Inferior parietal cortex (tissue), 1 donor: ENCODE data around the gene DTNBP1.
"Not testable (repeated sequence)": the region's sequence is repeated elsewhere in the genome, so short reads cannot be mapped to it uniquely, and the experiment has no call there.

Experiments used
- DNase-seq: peaks from one replicate; pipeline ENCODE4 v3.0.0-alpha.2; 2016; ENCODE audit errors: extremely low spot score

Gene DTNBP1

DNA sequence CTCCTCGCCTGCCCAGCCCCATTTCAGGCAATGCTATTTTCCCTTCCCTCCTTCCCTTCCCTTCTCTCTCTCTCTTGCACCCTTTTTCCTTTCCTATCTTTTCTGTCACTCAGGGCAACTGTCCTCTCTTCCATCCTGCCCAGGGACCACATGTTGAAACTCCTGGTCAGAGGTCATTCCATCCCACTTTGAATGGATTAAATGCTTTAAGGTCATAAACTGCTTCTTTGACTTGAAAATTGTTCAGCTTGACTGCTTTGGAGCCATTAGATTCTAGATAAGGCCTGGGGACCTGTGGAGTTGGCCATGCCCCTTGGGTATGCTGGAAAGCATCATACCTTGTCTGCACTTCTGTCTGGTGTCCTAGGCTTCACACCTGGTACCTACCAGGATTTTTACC lies 106.1 kb downstream of the DTNBP1 start:
- no peak for DNase-seq

DNA sequence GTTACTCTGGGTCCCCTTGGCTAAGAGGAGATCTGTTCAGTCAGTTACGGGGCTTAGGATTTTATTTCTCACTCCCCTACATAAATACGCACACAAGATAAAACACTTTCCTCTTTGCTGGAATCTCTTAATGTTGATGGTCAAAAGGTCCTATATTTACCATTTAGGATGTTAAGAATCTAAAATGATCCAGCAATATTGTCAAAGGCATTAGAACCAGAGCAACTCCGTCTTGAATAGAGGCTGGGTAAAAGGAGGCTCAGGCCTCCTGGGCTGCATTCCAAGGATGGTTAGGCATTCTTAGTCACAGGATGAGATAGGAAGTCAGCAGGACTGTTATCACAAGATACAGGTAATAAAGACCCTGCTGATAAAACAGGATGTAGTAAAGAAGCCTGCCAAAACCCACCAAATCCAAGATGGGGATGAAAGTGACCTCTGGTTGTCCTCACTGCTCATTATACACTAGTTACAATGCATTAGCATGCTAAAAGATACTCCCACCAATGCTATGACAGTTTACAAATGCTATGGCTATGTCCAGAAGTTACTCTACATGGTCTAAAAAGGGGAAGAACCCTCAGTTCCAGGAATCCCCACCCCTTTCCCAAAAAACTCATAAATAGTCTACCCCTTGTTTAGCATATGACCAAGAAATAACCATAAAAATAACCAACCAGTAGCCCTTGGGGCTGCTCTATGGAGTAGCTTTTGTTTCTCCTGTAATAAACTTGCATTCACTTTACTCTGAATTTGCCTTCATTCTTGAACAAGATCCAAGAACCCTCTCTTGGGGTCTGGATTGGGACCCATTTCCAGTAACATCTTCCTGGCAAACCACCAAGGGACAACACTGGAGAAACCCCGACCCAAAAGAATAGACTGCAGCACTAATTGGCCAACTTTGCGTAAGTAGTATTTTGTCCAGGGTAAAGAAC lies 107.5 kb downstream of the DTNBP1 start:
- DNase-seq: no peak

DNA sequence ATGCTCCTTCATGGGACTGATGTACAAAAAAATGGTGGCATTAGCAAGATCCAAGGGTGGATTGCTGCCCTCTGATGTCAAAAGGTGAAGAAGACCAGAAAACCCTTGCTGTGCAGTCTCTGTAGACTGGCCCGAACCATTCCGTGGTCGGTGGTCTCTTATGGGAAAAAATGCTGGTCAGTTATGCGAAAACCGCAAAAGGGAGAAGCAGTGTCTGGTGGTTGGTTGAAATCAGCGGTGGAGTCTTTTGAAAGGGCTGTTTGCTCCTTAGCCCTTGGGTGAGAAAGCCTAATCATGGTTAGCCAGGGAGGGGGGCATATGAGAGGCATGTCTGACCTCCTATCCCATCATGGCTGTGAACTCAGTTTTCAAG lies 108.1 kb downstream of the DTNBP1 start:
- DNase-seq: no peak

DNA sequence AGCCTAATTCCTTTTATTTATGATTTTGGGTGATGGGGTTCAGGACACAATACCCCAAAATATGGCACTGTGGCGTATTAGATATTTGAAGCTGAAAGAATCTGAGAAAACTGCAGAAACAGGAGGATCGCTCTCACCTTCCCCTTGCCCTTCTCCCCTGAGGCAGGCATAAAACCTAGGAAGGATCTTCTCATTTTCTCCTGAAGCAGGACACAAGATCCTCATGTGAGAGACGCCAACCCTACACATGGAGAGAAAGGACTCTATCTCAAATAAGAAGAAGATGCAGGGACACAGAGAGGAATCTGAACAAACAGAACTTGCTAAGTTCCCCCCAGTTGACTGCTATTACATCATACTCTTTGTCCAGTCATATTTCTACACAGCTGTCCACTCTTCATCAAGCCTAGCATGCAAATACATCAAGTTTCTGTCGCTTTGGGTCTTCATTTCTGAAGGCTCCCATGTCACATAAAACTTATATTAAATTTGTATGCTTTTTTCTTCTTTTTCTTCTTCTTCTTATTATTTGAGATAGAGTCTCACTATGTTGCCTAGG lies 109.0 kb downstream of the DTNBP1 start:
- DNase-seq: no peak

DNA sequence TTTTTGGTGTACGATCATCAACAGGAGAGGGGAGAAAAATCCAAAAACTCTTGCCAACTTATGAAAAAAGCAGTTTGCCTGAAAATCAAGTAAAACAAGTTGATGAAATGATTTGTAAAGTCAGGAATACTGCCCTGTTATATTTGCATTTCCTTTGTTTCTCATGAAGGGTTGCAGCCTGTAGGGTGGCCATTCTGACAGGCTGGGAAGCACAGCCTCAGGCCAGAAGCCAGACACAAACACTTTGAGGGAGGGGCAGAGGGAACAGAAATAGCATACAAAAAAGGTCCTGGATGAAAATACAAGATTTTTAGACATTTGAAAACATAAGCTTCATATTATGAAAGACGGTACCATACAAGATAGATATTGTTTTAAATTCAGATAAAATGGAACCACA lies 109.8 kb downstream of the DTNBP1 start:
- DNase-seq: no peak

DNA sequence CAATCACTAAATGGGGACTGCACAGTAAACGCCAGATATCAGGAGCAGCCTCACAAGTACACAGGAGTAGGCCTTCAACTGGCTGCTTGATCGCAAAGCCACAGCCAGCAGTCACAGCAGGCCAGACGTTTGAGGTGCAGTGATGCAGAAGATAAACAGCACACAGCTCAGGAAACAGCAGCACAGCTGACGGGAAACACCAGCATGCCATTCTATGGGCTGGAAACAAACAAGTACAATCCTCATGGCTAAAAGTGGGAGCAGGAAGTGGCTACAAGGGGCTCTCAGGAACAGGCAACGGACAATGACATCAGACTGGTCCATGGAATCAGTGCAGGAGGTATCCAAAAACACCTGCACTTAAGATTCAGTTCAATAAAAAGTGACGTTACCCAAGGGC lies 111.0 kb downstream of the DTNBP1 start:
- no peak for DNase-seq

DNA sequence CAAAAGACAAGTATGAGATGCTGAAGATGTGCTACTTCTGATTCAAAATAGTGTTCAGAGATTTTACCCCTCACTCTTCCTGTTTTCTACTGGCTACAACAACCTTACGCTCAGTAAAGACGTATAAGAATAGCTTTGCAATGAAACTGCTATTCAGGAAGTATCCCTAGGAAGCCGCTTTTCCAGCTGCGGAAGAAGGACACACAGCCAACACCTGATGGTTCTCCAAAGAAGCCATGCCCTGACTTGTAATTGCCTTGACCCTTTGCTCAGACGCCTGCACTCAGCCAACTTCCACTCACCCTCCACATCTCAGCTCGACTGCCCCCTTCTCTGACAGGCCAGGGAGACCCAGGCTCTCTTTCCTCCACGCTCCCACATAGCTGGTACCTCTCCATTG lies 111.6 kb downstream of the DTNBP1 start:
- no peak for DNase-seq

DNA sequence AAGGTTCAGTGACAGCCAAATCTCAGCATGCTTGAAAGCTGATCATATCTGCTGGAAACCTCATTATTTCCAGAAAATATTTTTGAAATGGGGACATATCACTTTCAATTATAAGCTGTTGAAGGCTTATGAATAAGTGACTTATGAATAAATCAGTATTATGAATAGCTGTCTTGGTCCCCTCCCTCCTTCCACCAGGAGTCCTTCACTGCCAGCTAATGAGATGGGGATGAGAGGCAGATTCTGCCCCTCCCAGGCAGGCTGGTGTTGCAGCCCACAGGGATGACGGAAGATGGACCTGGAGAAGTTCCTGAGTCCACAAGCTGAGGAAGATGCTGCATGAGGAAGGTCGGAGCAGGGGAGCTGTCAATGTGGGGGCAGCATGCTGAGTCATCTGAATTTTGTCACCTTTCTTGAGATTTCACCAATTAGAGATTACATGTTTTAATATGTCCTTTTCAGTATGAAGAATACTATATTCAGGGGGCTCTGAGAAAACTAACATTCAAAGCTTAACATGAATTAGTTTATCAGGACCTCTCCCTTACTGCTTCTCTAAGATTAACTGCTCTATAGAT lies 112.2 kb downstream of the DTNBP1 start:
- no peak for DNase-seq

DNA sequence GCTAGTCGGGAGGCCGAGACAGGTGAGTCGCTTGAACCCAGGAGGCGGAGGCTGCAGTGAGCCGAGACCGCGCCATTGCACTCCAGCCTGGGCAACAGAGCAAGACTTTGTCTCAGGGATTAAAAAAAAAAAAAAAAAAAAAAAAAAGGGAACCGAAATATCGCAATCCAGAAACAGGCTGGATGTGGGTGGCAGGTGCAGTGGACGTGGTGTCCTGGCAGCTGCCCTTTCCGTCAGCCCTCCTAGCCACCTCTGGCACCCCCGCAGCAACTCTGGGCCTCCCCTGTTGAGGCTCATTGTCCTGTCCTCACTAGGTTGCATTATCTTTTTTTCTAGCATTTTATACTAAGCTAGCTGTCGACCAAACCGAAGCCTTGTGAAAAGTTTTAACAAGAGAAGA lies 113.5 kb downstream of the DTNBP1 start:
- DNase-seq: no peak

DNA sequence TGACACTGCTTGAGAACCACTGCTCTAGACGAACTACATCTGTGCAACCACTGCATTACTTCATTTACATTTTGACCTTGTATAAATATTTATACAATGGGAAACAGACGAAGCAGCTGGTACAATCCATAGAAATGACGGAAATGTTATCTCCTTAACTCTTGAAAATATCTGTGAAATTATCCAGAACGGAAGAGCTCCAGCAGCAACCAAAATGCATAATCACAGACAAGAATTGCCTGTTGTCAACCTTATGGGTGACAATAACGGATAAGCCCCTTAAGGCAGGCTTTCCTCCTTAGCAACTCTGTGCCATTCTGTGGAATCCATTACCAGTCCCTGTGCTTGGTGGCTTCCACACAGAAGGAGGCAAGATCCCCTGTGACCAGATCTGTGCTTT lies 115.4 kb downstream of the DTNBP1 start:
- no peak for DNase-seq

DNA sequence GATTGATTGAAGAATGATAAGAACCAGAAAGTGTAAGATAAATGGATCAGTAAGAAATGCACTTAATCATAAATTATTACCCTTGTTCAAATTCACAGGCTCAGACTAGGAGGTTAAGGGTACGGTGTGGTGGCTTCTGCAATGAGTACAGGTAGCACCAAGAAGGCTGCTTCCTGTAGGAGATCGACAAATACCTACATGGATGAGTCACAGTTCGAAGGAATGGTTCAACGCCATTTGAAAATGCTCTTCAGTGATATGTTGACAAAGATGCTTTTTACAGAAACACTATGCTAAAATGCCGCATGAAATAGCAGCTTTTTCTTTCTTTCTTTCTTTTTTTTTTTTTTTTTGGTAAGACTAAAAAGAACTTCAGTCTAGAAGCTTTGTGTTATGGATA lies 116.2 kb downstream of the DTNBP1 start:
- DNase-seq: no peak

DNA sequence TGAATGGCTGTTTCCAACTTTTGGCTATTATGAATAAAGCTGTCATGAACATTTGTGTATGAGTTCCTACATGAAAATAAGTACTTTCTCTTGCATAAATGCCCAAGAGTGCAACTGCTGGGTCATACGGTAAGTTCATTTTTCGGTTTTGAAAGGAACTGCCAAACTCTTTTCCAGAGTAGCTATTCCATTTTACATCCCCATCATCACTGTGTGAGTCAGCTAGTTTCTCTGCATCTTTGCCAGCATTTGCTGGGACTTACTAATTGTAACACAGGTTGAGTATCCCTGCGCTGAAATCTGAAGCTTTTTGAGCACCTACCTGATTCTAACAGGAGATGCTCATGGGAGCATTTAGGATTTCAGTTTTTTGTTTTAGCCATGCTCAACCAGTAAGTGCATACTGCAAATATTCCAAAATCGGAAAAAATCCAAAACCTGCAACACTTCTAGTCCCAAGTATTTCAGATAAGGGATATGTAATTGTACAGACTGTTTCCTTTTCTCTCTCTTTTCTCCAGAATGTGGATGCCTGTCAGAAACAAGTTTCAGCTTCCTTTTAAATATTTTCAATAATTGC lies 118.4 kb downstream of the DTNBP1 start:
- DNase-seq: no peak

DNA sequence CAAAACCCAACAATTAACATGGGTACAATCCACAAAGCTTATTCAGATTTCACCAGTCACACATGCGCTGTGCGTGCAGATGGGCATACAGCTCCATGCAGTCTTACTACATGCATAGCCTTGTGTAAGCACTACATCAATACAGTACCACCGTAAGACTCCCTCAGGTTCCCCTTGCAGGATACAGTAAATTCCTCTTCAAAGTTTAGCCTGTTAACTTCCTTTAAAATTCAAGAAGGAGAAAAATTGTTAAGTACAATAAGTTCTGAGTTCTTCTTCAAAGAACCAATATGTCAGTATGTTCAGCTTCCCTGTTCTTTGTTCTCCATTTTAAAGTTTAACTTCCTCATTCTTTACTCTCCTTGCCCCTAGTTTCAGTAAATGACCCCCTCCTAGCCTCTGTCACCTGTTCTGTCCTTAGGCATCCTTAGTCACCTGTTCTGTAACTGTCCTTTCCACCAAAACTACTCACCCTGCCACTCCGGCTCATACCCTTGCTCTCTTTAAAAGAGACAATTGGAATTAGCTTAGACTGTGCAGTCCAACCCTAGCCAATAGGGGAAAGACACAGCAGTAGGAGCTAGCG lies 119.4 kb downstream of the DTNBP1 start:
- DNase-seq: not testable (repeated sequence)

DNA sequence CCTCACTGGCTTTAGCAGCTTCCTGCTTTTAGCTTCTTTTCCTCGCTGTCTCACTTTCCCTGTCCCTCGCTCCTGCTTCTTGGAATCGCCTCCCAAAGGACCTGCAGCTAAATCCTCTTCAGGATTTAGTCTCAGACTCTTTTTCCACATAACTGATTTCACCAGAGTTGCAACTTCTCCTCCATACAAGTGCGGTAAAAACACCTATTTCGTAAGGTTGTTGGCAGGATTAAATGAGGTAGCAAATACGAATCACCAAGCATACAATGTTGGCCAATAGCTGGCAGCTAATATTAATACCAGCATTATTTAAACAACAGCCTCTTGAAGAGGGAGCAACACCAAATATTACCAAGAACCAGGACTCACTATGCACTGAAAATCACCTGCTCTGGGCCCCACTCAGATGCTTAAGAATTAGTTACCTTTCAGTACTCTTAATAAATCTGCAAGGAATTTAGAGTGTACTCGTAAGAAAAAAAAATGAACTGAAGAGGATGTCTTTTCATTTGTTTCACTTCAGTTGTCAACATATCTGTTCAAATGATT lies 123.0 kb downstream of the DTNBP1 start:
- no peak for DNase-seq

DNA sequence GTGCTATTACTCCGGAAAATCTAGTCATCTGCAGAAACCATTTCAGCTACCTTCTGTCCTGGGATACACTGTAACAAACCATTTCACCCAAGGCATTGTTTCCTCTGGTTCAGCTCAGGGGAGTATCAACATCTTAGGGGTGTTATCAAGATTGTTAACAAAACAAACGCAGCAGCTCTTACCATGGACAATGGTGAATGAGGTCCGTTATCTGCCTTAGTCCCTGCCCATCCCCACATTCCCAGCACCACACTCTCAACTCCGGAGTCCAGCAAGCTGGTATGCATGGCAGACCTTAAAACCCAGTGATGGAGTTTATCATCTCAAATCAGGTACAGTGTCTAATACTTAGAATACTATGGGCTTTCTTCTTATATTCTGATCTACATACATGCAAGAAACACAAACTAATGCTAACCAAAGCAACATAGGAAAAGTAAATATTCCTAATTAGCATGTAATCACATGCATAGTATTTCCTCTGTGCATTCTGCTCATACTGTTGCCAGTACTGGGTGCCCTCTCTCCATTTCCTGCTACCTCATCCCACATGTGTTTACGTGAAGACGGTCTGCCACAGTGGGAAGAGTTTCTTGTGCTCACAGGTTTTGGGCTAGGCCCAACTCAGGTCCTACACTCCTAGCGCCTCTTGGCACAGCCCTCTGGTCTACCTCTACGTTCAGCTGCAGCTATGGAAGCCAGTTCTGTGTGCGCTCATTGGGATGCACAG lies 123.9 kb downstream of the DTNBP1 start:
- no peak for DNase-seq

DNA sequence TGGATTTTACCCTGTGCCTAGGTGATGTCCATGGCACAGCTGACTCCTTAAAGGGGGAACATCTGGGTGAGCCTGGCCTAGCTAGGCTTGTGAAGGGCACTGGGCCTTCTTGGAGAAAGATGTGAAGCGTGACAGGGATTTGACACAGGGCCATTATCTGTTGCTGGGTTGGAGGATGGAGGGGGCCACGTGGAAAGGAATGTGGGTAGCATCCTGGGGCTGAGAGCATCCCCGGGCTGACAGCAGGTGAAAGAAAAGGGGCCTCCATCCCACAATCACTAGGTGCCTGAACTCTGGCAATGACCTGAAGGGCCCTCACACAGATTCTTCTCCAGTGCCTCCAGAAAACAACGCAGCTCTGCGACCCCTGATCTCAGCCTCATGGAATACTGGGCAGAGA lies 124.7 kb downstream of the DTNBP1 start:
- no peak for DNase-seq

DNA sequence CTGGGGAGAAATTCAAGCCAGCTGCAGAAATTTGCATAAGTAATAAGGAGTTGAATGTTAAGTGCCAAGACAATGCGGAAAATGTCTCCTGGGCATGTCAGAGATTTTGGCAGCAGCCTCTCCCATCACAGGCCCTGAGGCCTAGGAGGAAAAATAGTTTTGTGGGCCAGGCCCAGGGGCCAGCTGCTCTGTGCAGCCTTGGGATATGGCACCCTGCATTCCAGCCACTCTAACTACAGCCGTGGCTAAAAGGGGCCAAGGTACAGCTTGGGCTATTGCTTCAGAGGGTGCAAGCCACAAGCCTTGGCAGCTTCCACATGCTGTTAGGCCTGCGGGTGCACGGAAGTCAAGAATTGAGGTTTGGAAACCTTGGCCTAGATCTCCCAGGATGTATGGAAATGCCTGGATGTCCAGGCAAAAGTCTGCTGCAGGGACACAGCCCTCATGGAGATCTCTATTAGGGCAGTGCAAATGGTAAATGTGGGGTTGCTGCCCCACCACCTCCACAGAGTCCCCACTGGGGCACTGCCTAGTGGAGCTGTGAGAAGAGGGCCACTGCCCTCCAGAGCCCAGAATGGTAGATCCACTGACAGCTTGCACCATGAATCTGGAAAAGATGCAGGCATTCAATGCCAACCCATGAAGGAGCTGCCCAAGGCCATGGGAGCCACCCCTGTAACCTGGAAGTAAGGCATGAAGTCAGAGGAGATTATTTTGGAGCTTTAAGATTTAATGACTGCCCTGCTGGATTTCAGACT lies 126.5 kb downstream of the DTNBP1 start:
- no peak for DNase-seq

DNA sequence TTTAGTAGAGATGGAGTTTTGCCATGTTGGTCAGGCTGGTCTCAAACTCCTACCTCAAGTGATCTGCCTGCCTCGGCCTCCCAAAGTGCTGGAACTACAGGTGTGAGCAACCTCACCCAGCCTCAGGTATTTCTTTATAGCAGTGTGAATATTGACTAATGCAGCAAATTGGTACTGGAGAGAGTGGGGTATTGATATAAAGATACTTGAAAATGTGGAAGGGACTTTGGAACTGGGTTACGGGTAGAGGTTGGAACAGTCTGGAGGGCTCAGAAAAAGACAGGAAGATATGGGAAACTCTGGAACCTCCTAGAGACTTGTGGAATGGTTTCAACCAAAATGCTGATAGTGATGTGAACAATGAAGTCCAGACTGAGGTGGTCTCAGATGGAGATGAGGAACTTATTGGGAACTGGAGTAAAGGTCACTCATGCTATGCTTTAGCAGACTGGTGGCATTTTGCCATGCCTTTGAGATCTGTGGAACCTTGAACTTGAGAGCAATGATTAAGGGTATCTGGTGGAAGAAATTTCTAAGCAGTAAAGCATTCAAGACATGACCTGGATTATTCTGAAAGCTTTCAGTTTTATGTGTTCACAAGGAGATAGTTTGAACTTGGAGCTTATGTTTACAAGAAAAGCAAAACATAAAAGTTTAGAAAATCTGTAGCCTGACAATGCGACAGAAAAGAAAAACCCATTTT lies 127.2 kb downstream of the DTNBP1 start:
- no peak for DNase-seq

DNA sequence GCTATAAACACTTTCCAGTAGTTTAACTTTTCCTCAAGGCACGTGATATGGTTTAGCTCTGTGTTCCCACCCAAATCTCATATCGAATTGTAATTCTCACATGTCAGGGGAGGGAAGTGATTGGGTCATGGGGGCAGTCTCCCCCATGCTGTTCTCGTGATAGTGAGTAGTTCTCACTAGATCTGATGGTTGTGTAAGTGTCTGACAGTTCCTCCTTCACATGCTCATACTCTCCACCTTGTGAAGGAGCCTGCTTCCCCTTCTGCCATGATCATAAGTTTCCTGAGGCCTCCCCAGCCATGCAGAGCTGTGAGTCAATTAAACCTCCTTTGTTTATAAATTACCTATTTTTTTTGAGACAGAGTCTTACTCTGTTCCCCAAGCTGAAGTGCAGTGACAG lies 127.9 kb downstream of the DTNBP1 start:
- no peak for DNase-seq

DNA sequence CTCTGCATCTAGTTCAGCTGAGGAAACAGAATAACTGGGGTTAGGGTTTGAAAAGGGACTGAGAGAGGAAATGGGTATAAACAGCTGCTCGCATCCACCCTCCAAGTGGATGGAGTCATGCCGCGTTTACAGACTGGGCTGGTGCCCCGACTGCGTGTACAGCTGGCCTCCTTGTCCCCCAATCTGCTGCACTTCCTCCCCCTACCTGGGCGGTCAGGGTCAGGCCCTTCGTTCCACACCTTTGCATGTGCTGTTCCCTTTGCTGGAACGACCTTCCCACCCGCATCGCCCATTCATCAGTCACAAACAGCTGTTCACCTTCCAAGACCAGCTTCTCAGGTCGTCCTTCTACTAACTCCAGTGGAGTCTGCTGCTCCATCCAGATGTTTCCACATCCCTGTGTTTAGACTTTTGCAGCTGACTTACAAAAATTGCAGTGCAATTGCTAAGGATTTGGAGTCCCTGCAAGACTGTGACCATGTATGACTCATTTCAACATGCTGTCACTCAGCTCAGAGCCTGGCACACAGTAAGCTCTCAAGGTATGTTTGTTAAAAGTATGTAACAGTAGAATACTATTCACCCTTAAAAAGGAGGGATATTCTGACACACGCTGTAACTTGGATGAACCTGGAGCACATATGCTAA lies 129.3 kb downstream of the DTNBP1 start:
- DNase-seq: no peak
